ENCODE measurements around the gene CRAMP1. TPM values are rescaled to one million over a fixed set of nuclear protein-coding genes. Genes with fewer than 3 reads are reported as not detected.

Gene CRAMP1
- total RNA-seq, 1 experiment from 2014 or later: 22.9 TPM

- RAD21 ChIA-PET (ENCODE audit: low non-redundant PET in 1 of 2, low total read pairs in 2 of 2, uncharacterized antibody in 2 of 2, unreplicated experiment in 2 of 2): no interaction called here
- POLR2A ChIA-PET: no interaction called here
- no peaks in the 10 kb centered on the region for H3K9me2 ChIP-seq (ENCODE audit: insufficient read depth)
- H3K27ac ChIP-seq (ENCODE audit: low read depth, low read length): no peak overlapping the region
- no TSS peak for BruUV-seq (replicated peaks)
- no peak for DNase-seq (ENCODE audit: low read depth, low spot score)
- H3K9ac ChIP-seq (ENCODE audit: low read length): no peak overlapping the region
- no peak overlapping the region for H3K4me2 ChIP-seq (ENCODE audit: low read length)
- intact Hi-C loops (cut with micrococcal nuclease): no loop called here
- H3K36me3 ChIP-seq (ENCODE audit: control insufficient read depth in 1 of 2, insufficient read depth in 2 of 2, low read length in 2 of 2): peaks cover 30 to 62% of the 10 kb centered on the region in 2 experiments
- CTCF ChIA-PET: no interaction called here
- H4K20me1 ChIP-seq (ENCODE audit: insufficient read depth): no peaks in the 10 kb centered on the region
- no peaks in the 10 kb centered on the region for H3K9me3 ChIP-seq (ENCODE audit: control insufficient read depth in 1 of 2, insufficient read depth in 1 of 2, low read depth in 1 of 2, low read length in 2 of 2)
- ATAC-seq: no peak
- TF ChIP-seq ZNF274 (IDR thresholded peaks at IDR 0.05; ENCODE audit: low read depth, low read length) (no peak), EZH2phosphoT487 (IDR thresholded peaks at IDR 0.05; ENCODE audit: borderline replicate concordance) (no peak), EZH2 (IDR thresholded peaks at IDR 0.05) (no peak)
- TF ChIP-seq, protein P1, sequence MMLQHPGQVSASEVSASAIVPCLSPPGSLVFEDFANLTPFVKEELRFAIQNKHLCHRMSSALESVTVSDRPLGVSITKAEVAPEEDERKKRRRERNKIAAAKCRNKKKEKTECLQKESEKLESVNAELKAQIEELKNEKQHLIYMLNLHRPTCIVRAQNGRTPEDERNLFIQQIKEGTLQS (IDR thresholded peaks at IDR 0.05): no peak
- no peaks in the 10 kb centered on the region for H3K79me2 ChIP-seq (ENCODE audit: insufficient read depth, low read length)
- H2AFZ ChIP-seq (ENCODE audit: low read depth, low read length, poor library complexity, severe bottlenecking): no peak overlapping the region
- H3K4me3 ChIP-seq (replicated peaks in 1 of 2; ENCODE audit: low read depth in 1 of 2, low read length in 2 of 2): no peak overlapping the region
- peaks cover 0 to 14% of the 10 kb centered on the region in 2 experiments; a peak in 2 of 4 replicates for H3K4me1 ChIP-seq (ENCODE audit: control insufficient read depth in 1 of 2, insufficient read depth in 2 of 2, low read length in 2 of 2)
- H3K27me3 ChIP-seq (ENCODE audit: insufficient read depth, low read length): no peaks in the 10 kb centered on the region
Observed at GRCh38 chr16:1670371-1670770, 58.2 kb downstream of the CRAMP1 start.

GRCh38 chr16:1670866-1671265, 58.7 kb downstream of the CRAMP1 start:
- Histone ChIP-seq H3K4me3 (replicated peaks in 1 of 2; ENCODE audit: low read depth in 1 of 2, low read length in 2 of 2) (no peak overlapping the region), H3K36me3 (ENCODE audit: control insufficient read depth in 1 of 2, insufficient read depth in 2 of 2, low read length in 2 of 2) (peaks cover 32 to 61% of the 10 kb centered on the region in 2 experiments), H4K20me1 (ENCODE audit: insufficient read depth) (no peaks in the 10 kb centered on the region), H3K9me3 (ENCODE audit: control insufficient read depth in 1 of 2, insufficient read depth in 1 of 2, low read depth in 1 of 2, low read length in 2 of 2) (no peaks in the 10 kb centered on the region), H3K4me2 (ENCODE audit: low read length) (no peak overlapping the region), H3K9ac (ENCODE audit: low read length) (no peak overlapping the region), H2AFZ (ENCODE audit: low read depth, low read length, poor library complexity, severe bottlenecking) (no peak overlapping the region), H3K4me1 (ENCODE audit: control insufficient read depth in 1 of 2, insufficient read depth in 2 of 2, low read length in 2 of 2) (peaks cover 0 to 15% of the 10 kb centered on the region in 2 experiments; a peak in 2 of 4 replicates), H3K27ac (ENCODE audit: low read depth, low read length) (no peak overlapping the region), H3K27me3 (ENCODE audit: insufficient read depth, low read length) (no peaks in the 10 kb centered on the region), H3K9me2 (ENCODE audit: insufficient read depth) (no peaks in the 10 kb centered on the region), H3K79me2 (ENCODE audit: insufficient read depth, low read length) (no peaks in the 10 kb centered on the region)
- intact Hi-C loops (cut with micrococcal nuclease): no loop called here
- ChIA-PET POLR2A (no interaction called here), CTCF (no interaction called here), RAD21 (ENCODE audit: low non-redundant PET in 1 of 2, low total read pairs in 2 of 2, uncharacterized antibody in 2 of 2, unreplicated experiment in 2 of 2) (no interaction called here)
- ATAC-seq: no peak
- no TSS peak for BruUV-seq (replicated peaks)
- DNase-seq (ENCODE audit: low read depth, low spot score): no peak
- TF ChIP-seq REST (IDR thresholded peaks at IDR 0.05; ENCODE audit: low read depth): no peak
- TF ChIP-seq EGR1 (IDR thresholded peaks at IDR 0.05; ENCODE audit: low read depth): no peak
- no peak for TF ChIP-seq SP1 (IDR thresholded peaks at IDR 0.05; ENCODE audit: low read depth)
- TF ChIP-seq ZFX (IDR thresholded peaks at IDR 0.05): no peak
- TF ChIP-seq, protein P2, sequence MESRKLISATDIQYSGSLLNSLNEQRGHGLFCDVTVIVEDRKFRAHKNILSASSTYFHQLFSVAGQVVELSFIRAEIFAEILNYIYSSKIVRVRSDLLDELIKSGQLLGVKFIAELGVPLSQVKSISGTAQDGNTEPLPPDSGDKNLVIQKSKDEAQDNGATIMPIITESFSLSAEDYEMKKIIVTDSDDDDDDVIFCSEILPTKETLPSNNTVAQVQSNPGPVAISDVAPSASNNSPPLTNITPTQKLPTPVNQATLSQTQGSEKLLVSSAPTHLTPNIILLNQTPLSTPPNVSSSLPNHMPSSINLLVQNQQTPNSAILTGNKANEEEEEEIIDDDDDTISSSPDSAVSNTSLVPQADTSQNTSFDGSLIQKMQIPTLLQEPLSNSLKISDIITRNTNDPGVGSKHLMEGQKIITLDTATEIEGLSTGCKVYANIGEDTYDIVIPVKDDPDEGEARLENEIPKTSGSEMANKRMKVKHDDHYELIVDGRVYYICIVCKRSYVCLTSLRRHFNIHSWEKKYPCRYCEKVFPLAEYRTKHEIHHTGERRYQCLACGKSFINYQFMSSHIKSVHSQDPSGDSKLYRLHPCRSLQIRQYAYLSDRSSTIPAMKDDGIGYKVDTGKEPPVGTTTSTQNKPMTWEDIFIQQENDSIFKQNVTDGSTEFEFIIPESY (IDR thresholded peaks at IDR 0.05; ENCODE audit: extremely low read depth, insufficient replicate concordance, low read length): no peak
- no peak for TF ChIP-seq EZH2phosphoT487 (IDR thresholded peaks at IDR 0.05; ENCODE audit: borderline replicate concordance)
- TF ChIP-seq JUND (IDR thresholded peaks at IDR 0.05): no peak
- TF ChIP-seq MAX (IDR thresholded peaks at IDR 0.05): no peak
- TF ChIP-seq SIN3A (IDR thresholded peaks at IDR 0.05; ENCODE audit: low read depth): no peak
- TF ChIP-seq ELF1 (IDR thresholded peaks at IDR 0.05; ENCODE audit: borderline replicate concordance, low read depth): no peak
- TF ChIP-seq EZH2 (IDR thresholded peaks at IDR 0.05): no peak
- no peak for TF ChIP-seq CEBPB (IDR thresholded peaks at IDR 0.05; ENCODE audit: low read depth)
- TF ChIP-seq POLR2AphosphoS5 (IDR thresholded peaks at IDR 0.05; ENCODE audit: low read depth, low read length): no peak
- TF ChIP-seq FOSL1 (IDR thresholded peaks at IDR 0.05; ENCODE audit: low read depth): no peak
- no peak for TF ChIP-seq SRF (IDR thresholded peaks at IDR 0.05; ENCODE audit: low read depth)
- TF ChIP-seq ZNF274 (IDR thresholded peaks at IDR 0.05; ENCODE audit: low read depth, low read length): no peak
